ENCODE data around the gene GRIK5.

Gene GRIK5

GRCh38 chr19:42078058-42078457 lies 8.1 kb upstream of the GRIK5 start:
- no peak for DNase-seq (ENCODE audit: insufficient read length, low spot score)
- FAIRE-seq, result no peak

GRCh38 chr19:42076380-42076944 lies 6.5 kb upstream of the GRIK5 start:
- FAIRE-seq, result no peak
- DNase-seq (ENCODE audit: insufficient read length, low spot score), result no peak

DNA sequence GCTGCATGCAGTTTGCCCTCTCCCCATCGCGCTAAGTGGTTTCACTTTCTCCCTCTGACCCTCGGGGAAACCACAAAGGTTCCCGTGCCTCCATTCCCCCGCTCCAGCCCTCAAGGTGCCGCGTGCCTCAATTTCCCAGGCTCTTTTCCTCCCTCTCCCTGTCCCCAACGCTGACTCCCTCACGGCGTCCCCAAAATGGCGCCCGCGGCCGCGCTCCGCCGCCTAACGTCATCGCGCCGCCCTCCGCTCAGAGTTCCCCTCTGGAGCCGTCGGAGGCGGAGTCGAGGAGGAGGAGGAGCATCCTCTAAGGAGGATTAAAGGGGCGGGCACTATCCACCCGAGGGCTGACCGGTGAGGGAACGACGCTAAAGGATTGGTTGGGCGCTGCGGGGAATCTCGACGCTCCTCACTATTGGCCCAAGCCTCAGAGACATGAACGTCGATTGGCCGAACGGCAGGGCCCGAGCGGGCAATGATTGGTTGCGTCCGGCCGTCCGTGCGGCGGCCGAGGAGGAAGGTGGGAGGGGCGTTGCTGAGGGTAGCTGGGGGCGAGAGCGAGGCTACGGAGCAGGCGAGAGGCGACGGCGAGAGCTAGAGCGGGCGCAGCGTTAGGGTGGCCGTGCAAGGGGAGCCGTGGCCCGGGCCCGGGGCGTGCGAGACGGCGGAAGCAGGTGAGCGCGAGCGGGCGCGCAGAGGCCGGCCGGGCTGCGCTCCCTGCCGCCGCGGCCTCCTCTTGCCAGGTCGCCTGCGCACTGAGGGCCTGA lies 5.8 kb upstream of the GRIK5 start, which contains the start of gene ZNF574:
TSS of gene ZNF574 (plus strand) at position 551 of the 764 bp plus-strand sequence. CDS start 2,441 bp downstream, outside the sequence.
- FAIRE-seq, result peak; percentile 100
- DNase-seq (ENCODE audit: insufficient read length, low spot score), result peak; percentile 99

GRCh38 chr19:42075364-42075615 lies 5.3 kb upstream of the GRIK5 start:
- DNase-seq (ENCODE audit: insufficient read length, low spot score) (no peak), FAIRE-seq (no peak)

GRCh38 chr19:42074513-42075363 lies 4.7 kb upstream of the GRIK5 start:
- FAIRE-seq, result peak; percentile 20

DNA sequence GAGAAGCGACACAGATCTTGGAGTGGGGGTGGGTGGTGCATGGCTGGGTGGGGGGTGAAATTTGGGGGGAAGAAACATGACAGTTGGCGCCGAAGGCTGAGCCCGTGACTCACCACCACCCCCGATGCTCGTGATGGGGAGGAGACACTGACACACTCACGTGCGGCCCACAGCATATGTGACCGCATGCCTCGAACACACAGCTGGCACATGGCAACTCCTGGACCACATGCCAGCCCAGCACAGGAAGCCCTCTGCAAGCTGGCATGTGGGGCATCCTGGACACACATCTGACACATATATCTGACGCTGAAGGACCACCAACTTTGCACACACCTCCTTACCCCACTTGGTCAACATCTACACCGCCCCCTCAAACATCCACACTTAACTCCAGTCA lies 1.2 kb upstream of the GRIK5 start:
- FAIRE-seq (no peak), DNase-seq (ENCODE audit: insufficient read length, low spot score) (no peak)

More at GRCh38 chr19:42074513-42075363, 4.7 kb upstream of the GRIK5 start:
- peak; percentile 58 for DNase-seq (ENCODE audit: insufficient read length, low spot score)

DNA sequence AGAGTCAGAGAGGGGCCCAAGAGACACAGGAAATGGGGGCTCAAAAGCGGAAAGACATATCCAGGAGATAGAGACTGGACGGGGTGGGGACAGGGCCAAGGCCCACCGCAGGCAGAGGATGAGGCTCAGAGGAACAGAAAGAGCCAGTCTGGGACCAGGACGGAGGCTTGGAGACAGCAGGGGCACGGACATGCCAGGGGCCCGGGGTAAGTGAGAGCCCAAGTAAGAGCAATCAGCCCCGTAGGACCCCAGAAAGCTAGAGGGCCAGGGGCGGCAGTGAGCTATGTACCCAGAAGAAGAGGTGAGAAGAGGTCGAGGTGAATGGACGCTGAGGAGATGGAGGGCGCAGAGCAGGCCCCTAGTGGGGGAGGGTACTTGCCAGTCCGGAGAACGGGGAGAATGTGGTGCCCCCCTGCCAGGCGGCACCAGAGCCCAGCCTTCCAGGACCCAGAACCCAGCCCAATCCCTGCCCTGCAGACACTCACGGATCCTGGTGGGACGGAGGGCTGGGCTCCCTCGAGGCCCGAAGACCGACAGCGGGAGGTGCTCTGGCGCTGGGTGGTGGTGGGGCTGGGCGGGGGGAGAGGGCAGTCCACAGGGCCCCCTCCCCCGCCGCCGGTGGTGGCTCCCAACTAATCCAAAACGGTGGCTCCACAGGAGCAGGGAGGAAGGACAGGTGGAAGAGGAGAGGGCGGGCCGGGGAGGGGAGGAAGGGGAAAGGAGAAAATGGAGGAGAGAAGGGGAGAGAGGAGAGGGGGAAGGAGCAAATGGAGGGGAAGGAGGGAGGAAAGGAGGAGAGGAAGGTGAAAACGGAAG lies 1.0 kb downstream of the GRIK5 start:
- FAIRE-seq (no peak), DNase-seq (ENCODE audit: insufficient read length, low spot score) (no peak)

- DNase-seq (ENCODE audit: insufficient read length, low spot score), result no peak
- FAIRE-seq, result no peak
These were observed 1.6 kb downstream of the GRIK5 start for GRCh38 chr19:42068361-42068755.

DNA sequence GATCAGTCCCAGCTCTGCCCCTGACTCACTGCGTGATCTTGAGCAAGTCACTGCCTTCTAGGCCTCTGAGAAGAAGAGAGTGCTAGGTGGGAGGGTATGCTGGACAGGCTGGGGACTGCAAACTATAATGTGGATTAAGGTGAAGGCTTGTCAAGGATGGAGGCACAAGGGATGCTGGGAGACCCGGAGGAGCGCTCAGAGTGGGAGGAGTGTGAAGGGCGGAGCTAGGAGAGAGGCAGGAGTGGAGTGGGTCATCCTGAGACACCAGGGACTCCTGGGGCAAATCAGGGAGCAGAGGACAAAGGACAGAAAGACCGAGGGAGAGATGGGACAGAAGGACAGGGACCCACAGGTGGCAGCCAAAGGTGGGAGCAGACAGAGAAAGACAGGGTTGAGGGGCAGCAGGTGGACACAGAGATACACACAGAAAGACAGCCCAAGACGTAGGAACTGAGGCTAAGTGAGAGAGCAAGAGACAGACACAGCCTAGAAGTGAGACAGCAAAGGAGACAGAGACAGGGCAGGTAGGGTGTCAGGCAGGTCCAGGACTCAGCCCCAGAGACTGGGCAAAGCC lies 2.6 kb downstream of the GRIK5 start:
- DNase-seq (ENCODE audit: insufficient read length, low spot score) (no peak), FAIRE-seq (no peak)

GRCh38 chr19:42066075-42066754 lies 3.8 kb downstream of the GRIK5 start:
- DNase-seq (ENCODE audit: insufficient read length, low spot score) (no peak), FAIRE-seq (no peak)

DNA sequence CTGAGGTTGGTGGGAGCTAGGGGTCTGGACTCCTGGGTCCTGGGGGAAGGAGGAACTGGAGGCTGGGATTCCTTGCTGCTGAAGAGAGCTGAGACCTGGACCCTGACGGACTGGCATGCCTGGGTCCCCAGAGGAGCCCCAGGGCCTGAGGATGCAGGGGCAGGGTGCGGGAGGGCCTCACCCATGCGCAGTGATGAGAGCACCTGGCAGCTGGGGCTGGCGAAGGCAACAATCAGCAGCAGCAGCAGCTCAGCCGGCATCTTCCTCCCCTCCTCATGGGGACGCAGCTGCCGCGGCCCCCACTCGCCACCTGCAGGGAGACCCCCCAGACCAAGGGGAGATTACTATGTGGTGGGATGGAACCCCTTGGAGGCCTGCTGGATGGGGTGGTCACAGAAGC lies 4.5 kb downstream of the GRIK5 start:
- FAIRE-seq (no peak), DNase-seq (ENCODE audit: insufficient read length, low spot score) (no peak)

- DNase-seq (ENCODE audit: insufficient read length, low spot score), result no peak
- no peak for FAIRE-seq
These were observed 5.0 kb downstream of the GRIK5 start for GRCh38 chr19:42065051-42065450.

DNA sequence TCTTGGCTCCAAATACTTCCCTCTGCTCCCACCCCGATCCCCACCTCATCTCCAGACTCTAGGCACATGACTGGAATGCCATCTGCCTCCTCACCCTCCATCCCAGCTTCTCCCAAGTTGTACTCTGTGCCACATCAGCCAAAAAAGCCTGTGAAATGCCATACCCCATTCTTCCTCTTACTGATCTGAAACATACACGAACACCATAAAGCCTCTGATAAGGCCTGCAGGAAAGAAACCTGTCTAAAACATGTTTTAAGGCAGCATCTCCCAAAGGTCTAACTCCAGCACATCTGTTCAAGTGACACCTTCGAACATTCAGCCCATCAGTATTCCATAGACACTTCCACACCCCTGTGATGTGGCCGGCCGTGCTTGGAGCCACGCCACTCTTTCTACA lies 5.6 kb downstream of the GRIK5 start:
- no peak for FAIRE-seq
- DNase-seq (ENCODE audit: insufficient read length, low spot score), result no peak

- FAIRE-seq (no peak), DNase-seq (ENCODE audit: insufficient read length, low spot score) (no peak)
These were observed 7.6 kb downstream of the GRIK5 start for GRCh38 chr19:42062381-42062780.

GRCh38 chr19:42060117-42060516 lies 9.9 kb downstream of the GRIK5 start:
- no peak for DNase-seq (ENCODE audit: insufficient read length, low spot score)
- no peak for FAIRE-seq

DNA sequence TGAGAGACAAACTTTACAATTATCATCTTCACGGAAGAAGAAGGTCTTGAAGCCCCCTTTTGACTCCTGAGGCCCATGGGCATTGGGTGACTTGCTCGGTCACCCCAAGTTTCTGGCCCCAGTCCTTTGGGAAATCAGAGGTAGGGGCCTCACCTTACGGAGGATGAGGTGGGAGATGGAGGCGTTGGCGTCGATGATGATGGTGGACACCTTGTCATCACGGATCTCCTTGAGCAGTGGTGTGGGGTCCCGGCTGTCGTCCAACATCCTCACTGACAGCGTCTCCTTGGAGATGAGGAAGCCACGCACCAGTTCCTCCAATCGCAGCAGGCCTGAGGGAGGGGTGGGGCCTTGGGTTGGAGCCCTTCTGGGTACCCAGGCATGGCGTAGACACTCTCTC lies 10.8 kb downstream of the GRIK5 start:
- no peak for FAIRE-seq
- no peak for DNase-seq (ENCODE audit: insufficient read length, low spot score)

DNA sequence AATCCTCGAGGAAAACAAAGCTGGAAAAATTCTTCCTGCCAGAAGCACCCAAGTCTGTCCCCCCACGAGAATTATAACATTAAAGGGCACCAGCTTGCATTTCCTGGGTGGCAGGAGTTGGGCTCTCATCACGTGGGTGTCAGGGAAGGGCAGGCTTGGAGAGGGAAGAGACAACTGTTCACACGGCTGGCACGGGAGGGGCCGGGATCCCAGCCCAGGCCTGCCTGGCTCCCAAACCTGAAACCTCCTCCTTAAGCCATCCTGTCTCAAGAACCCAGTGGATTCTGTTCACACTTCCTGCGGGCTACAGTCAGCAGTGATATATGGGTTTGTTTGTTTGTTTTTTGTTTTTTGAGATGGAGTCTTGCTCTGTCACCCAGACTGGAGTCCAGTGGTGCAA lies 12.2 kb downstream of the GRIK5 start:
- DNase-seq (ENCODE audit: insufficient read length, low spot score) (no peak), FAIRE-seq (no peak)

GRCh38 chr19:42054205-42054604 lies 15.8 kb downstream of the GRIK5 start:
- DNase-seq (ENCODE audit: insufficient read length, low spot score), result no peak
- no peak for FAIRE-seq

- no peak for DNase-seq (ENCODE audit: insufficient read length, low spot score)
These were observed 16.7 kb downstream of the GRIK5 start for GRCh38 chr19:42053037-42053935.

More at GRCh38 chr19:42053037-42053935, 16.7 kb downstream of the GRIK5 start:
- no peak for FAIRE-seq
